ENCODE measurements around the gene CDH23. TPM values are rescaled to one million over a fixed set of nuclear protein-coding genes. Genes with fewer than 3 reads are reported as not detected.

Gene CDH23
- total and polyA plus RNA-seq, 10 of the 15 experiments (the other 5 are each of a cell fraction or from before 2014, with no cell fraction given): 0.09 to 0.40 (median 0.15) TPM; not detected in 1

GRCh38 chr10:71607082-71607443, 210.3 kb downstream of the CDH23 start (continued):
- TF ChIP-seq NFYA (IDR thresholded peaks at IDR 0.05; ENCODE audit: borderline replicate concordance, low read depth, low read length): no peak
- TF ChIP-seq HCFC1 (IDR thresholded peaks at IDR 0.05; ENCODE audit: low read length): no peak
- no peak for TF ChIP-seq SIX5 (IDR thresholded peaks at IDR 0.05; ENCODE audit: low read depth, low read length, severe bottlenecking)
- no peak for TF ChIP-seq ZNF687 (IDR thresholded peaks at IDR 0.05)
- no peak for TF ChIP-seq GATAD2B (conservative IDR thresholded peaks at IDR 0.05; ENCODE audit: low read depth)
- TF ChIP-seq MEF2A (IDR thresholded peaks at IDR 0.05; ENCODE audit: insufficient read depth, low read depth, low read length): no peak
- TF ChIP-seq SPI1 (IDR thresholded peaks at IDR 0.05; ENCODE audit: borderline replicate concordance, insufficient read depth, low read depth, low read length): no peak

Data from GM12878 (cell line).